Medulla oblongata (tissue), 1 donor: ENCODE measurements around the gene KDM8.
"Not testable (repeated sequence)": the region's sequence is repeated elsewhere in the genome, so short reads cannot be mapped to it uniquely, and the experiment has no call there.

ENCODE experiments used
- DNase-seq: peaks from one replicate; pipeline ENCODE4 v3.0.0-alpha.2; 2015; ENCODE audit errors: extremely low spot score

Gene KDM8

DNA sequence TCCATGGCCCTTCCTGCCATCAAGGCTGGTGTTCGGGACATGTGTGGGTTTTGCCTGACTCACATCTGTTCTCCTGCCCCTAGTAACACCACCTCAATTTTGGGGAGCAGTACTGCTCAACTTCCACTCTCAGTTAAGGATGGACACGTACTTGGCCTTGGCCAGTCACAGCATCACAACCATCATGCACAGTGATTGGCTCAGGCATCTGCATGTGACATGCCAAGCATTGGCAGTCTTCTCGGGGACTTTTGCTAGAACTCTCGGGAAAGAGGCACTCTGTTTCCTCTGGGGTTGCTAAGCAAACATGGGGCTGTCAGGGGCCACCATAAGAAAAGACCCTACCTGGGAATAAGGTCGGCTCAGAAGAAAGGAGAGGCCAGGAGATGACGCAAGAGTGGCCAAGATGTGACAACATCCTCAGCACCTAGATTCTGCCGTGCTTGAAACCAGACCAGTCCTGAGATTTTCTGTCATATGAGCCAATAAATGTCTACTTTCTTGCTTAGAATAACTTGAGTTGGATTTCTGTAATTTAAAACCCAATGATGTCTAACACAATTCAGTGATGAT lies 11.9 kb upstream of the KDM8 start:
- no peak for DNase-seq

DNA sequence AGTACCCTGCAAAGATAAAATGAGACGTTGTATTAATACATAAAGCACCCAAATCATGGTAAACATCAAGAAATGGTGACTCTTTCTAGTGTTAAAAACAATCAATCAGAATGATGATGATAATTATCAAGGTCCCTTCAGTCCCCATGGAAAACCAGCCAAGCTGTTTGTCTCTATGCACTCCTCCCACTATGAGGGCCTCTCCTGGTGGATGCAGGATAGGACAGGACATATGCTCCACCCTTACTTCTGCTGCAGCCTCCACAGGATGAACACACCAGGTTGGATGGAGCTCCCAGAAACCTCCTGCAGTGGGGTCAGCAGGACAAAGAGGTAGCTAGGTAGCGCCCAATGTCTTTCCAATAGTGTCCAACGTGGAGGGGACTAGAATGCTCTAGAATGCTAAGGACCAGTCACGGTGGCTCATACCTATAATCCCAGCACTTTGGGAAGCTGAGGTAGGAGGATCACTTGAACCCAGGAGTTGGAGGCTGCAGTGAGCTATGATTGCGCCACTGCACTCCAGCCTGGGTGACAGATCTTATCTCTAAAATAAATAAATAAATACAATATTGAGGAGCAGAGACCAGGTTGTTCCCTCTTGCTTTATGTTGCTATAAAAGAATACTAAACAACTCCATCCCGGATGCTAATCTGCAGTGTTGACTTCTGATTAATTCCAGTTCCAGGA lies 9.9 kb upstream of the KDM8 start:
- DNase-seq: no peak

DNA sequence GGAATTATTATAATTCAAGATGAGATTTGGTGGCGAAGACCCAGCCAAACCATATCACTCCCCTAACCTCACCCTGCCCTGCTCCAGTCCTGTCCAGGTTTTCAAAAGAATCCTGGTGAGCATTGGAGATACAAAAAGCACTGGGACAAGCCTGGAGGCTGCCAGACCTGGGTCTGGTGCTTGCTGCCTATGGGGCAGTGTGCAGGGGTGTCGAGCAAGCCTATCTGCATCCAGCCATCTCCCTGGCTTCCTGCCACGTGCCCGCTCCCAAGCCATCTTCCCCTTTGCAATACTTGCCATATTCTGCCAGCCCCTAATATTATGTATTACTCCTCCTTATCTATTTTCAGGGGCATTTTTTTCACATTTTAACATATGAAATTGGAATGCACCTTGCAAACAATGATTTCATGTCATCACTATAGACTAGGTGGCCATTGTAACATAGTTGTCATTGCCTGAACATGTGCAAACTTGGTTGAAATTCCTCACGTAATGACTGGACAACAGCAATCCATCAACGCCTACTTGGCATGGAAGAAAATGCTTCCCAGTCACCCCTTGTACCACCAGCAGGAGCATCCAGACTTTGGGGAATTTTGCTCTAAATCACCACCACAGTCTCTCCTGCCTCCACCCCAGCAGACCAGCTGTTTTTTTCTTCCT lies 8.1 kb upstream of the KDM8 start:
- DNase-seq: no peak

GRCh38 chr16:27195941-27196595 lies 7.3 kb upstream of the KDM8 start:
- no peak for DNase-seq

- no peak for DNase-seq
These were observed 6.3 kb upstream of the KDM8 start for GRCh38 chr16:27197004-27197403.

DNA sequence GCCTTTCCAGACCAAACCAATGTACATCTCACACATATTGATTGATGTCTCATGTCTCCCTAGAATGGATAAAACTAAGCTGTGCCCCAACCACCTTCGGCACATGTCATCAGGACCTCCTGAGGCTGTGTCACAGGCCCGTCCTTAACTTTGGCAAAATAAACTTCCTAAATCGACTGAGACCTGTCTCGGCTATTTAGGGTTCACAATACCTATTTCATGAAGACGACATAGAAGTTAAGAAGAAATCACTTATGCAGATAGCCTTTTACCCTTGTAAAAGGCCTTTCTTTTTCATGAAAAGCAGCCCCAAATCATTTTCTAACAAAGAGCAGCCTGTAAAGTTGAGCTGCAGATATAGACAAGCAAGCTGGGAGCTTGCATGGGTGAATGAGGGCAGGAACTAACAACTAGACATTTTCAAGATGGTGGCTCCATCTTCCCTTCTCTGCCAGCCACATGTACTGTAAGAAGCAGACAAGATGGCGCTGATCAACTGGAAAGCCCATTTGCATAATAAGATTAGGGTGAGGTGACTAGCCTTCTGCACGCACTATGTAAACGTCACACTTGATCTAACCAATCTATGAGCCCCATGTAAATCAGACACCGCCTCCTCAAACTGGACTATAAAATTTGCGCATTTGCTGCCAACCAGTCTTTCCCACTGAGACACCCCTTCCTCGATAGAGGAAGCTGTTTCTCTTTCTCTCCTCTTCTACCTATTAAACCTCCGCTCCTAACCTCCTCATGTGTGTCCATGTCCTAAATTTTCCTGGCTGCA lies 4.7 kb upstream of the KDM8 start:
- no peak for DNase-seq

GRCh38 chr16:27199235-27199586 lies 4.1 kb upstream of the KDM8 start:
- no peak for DNase-seq

DNA sequence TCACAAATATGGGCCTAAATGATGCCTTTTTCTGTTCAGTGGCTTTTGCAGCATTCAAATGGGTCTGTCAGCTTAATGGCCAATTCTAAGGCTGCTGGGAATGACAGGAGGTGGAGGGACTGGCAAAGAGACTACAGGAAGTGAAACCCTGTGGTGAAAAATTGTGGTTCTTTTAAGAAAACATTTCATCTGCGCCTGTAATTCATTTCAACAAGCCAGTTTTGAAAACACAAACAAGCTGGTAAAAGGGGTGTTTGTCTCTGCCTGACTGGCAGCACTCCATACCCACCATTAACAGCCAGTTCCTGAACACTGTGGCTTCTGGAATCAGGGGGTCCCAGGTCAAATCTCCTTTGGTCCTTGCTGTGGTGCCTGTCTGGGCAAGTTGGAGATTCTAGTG lies 3.6 kb upstream of the KDM8 start:
- DNase-seq: peak; percentile 44

DNA sequence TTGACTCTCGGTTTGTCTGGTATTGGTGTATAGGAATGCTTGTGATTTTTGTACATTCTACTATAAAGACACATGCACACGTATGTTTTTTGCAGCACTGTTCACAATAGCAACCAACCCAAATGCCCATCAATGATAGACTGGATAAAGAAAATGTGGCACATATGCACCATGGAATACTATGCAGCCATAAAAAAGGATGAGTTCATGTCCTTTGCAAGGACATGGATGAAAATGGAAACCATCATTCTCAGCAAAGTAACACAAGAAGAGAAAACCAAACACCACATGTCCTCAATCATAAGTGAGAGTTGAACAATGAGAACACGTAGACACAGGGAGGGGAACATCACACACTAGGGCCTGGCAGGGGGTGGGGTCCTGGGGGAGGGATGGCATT lies 2.4 kb upstream of the KDM8 start:
- DNase-seq: not testable (repeated sequence)

- DNase-seq: no peak
These were observed 311 bp upstream of the KDM8 start for GRCh38 chr16:27202923-27203506.

DNA sequence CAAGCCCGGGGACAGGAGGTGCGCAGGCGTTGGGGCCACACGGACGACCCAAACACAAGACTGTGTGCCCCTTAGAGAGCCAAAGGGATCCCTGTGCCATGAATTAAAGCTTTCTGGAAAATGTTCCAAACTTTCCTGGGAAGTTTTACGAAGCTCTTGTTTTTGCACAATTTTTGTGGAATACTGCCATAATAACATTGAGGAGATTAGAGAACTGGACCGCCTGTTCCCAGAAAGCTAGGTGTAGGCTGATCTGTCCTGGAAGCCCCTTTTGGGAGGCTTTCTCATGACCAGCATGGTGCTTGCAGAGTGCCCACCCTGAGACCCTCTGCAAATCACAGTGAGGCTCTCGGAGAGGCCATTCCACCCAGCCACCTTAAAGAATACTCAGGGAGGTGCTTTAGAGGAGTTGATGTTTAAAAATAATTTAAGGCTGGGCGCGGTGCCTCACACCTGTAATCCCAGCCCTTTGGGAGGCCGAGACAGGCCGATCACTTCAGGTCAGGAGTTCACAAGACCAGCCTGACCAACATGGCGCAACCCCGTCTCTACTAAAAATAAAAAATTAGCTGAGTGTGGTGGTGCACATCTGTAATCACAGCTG lies 1.1 kb downstream of the KDM8 start:
- DNase-seq: no peak

- no peak for DNase-seq
These were observed 2.2 kb downstream of the KDM8 start for GRCh38 chr16:27205423-27206065.

DNA sequence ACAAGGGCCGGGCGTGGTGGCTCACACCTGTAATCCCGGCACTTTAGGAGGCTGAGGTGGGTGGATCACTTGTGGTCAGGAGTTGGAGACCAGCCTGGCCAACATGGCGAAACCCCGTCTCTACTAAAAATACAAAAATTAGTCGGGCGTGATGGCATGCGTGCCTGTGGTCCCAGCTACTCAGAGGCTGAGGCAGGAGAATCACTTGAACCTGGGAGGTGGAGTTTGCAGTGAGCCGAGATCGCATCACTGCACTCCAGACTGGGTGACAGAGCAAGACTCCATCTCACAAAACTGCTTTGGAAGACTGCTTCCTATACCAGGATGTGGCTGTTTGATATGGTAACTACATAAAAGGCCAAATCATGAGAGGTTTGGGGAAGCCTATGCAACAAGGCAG lies 3.8 kb downstream of the KDM8 start:
- not testable (repeated sequence) for DNase-seq

- DNase-seq: no peak
These were observed 4.9 kb downstream of the KDM8 start for GRCh38 chr16:27208081-27208680.

DNA sequence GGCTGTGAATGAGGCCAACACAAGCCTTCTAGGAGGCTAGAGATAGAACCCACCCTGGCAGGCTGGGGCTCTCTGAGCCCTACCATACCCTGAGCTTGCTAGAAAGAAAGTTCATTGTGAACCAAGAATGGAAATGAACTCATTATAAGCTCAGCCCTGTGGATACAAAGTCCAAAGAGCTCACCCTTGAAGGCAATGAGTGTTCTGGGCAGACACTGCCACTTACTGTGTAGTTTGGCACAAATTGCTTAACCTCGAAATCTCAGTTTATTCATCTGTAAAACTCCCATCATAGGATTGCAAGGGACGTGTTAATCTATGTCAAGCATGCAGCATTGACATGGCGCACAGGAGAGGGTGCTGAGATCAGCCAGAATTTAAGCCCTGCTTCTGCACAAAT lies 5.5 kb downstream of the KDM8 start:
- no peak for DNase-seq

- no peak for DNase-seq
These were observed 6.3 kb downstream of the KDM8 start for GRCh38 chr16:27209591-27209990.

DNA sequence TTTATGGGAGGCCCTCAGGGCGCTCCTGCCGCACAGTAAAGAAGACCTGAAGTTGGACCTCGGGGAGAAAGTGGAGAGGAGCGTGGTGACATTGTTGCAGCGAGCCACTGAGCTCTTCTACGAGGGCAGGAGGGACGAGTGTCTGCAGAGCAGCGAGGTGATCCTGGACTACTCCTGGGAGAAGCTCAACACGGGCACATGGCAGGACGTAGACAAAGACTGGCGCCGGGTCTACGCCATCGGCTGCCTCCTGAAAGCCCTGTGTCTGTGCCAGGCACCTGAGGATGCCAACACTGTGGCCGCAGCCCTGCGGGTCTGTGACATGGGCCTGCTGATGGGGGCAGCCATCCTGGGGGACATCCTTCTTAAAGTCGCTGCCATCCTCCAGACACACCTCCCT lies 6.8 kb downstream of the KDM8 start:
- no peak for DNase-seq

- no peak for DNase-seq
These were observed 7.7 kb downstream of the KDM8 start for GRCh38 chr16:27211026-27211425.

GRCh38 chr16:27214084-27214961 lies 11.0 kb downstream of the KDM8 start:
- DNase-seq: no peak
